HG03066 (cell line): ENCODE measurements around the gene GLT1D1.

Experiments used
- ATAC-seq: cut with Tn5 transposase; IDR thresholded peaks from one replicate; pipeline ENCODE4 v1.9.1; 2021; ENCODE audit warnings: low read depth; ENCODE audit not compliant: unreplicated experiment

The GLT1D1 gene

DNA sequence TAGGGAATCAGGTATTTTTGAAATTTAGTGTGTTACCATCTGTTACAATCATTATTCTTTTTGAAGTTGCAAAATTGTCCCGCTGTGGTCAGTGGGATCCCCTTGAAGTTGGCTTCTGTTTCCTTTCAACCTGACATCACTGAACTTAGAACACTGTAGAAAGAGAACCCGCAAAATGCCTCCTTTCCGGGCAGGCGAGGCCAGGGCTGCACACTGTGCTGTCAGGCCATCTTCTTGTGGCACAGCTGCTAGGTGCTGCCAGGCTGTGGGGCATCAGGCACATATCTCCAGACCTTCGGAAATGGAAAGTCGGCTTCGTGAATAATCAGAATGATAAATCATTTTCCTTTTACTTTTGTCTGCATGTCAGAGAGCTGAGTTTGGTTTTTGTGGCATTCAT lies 103.5 kb downstream of the GLT1D1 start:
- no peak for ATAC-seq

DNA sequence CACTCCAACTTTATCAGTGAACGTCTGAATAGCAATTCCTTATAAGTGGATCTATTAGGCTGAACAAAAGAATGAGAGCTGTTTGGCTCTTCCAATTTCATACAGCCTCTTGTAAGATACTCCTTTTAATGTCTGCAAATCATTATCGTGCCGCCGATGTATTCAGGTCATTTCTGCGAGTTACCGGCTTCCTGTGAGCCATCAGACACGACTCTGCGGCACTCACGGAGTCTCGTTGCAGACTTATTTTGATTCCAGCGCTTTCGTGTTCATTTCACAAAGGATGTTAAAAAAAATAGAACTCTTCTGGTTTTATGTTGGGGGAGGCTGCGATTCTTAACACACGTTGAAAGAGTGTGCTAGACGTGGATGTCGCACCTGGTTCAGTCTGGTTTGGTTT lies 106.6 kb downstream of the GLT1D1 start:
- no peak for ATAC-seq

DNA sequence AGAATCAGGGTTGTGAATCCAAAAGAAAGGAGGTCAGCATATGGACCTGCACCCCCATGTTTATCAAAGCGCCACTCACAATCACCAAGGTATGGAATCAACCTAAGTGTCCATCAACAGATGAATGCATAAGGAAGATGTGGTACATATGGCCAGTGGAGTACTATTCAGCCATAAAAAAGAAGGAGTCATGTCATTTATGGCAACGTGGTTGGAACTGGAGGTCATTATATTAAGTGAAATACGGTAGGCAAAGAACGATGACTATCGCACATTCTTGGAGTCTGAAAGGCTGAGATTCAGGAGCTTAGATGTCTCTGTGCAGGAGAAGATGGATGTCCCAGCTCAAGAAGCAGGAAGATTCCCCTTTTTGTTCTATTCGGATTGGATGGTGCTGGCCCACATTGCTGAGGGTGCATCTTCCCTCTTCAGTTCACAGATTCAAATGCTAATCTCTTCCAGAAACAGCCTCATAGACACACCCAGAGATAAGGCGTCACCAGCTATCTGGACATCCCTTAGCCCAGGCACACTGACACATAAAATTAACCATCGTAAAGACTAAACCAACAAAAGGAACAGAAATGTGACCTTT lies 108.1 kb downstream of the GLT1D1 start:
- no peak for ATAC-seq

DNA sequence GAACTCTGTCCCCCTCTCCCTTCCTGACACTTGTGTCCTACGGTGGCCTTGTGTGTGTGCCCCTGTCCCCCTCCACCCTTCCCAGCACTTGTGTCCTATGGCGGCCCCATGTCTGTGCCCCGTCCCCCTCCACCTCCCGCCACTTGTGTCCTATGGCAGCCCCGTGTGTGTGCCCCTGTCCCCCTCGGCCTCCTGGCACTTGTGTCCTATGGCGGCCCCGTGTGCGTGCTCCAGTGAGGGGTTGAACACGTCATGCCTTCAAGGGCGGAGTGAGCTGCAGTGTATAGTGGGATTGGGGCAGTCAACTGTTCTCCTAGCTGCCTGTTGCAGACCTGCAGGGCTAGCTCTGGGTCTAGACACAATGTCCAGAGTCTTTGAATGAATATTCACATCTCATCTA lies 108.7 kb downstream of the GLT1D1 start:
- no peak for ATAC-seq

DNA sequence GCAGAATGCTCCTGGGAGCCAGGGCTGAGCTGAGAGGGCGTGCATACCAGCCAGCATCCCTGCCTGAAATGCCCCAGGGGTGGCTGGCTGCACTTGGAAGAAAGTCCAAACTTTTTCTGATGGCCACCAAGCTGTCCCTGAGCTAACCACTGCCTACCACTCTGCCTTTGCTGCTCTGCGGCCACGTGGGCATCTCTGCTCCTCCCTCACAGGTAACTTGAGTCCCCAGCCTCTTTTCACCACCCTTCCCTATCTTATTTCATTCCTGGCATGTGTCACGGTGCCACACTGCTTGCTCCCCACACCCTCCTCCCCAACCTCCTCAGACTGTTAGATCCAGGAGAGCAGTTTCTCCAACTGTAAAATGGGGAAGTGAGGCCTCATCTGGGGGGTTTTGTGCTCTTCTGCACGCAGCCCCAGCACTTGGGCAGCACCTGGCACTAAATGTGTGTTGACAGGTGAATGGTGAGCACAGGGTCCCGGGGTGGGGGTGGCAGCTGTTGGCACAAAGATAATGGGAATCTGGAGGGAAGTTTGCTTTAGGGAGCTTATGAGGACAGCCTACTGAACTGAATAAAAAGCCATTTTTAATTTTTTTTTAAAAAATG lies 113.0 kb downstream of the GLT1D1 start:
- no peak for ATAC-seq

DNA sequence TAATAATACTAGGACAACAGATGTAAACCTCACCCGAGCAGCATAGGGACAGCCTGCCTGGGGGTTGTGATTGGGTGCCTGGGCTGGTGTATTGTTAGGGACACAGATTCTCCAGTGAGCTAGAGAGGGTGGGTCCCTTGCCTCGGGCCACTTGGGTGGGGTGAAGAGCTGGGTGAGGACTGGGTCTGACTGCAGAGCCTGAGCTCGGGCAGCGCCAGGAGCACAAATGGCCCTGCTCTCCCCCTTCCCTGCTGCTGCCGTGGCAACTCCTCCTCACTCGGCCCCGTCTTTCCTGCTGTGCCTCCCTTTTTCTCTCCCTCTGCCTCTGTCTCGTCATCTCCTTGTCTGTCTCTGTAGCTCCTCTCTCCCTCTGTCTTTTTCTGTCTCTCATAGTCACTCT lies 115.4 kb downstream of the GLT1D1 start:
- ATAC-seq = no peak

DNA sequence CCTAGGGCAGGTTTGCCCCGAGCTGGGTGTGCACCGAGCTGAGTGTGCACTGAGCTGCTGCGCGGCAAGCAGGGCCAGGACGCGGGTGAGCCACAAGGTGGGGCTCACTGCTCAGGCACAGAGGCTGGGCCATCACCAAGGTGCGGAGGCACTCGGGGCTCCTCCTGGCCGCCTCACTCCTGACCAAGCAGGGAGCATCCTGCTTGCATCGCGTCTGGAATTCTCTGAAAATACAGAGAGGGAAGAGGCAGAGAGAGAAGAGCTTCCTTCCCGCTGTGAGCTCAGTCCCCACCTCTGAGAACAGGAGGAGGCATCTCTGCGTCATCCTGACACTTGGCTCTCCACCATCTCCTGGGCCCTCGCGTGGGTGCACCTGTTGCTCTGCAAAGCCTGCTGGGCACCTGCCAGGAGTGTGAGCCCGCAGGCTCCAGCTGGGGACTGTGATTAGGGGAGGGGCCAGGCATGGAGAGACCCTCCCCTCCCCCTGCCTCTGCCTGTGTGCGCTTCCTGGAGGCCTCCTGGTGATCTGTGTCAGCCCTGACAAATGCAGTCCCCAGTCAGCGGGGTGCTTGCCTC lies 116.3 kb downstream of the GLT1D1 start:
- ATAC-seq = peak; percentile 85

DNA sequence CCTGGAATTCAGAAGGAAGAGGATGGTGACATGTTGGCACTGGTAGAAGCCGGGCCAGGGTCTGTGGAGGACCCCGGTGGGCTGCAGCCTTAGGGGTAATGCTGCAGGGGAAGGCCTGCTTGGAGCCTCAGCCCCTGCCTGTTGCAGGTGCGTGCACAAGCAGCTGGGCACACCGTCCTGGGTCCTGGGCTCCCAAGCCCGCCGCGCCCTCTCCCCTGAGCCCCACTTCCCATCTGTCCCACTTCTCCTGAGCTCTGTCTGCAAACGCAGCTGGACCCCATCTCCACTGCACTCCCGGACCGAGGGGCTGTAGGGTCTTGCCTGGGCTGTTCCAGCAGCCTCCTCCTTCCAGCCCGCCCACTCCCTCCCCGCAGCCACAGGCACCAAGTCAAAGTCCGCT lies 116.8 kb downstream of the GLT1D1 start:
- ATAC-seq = no peak

DNA sequence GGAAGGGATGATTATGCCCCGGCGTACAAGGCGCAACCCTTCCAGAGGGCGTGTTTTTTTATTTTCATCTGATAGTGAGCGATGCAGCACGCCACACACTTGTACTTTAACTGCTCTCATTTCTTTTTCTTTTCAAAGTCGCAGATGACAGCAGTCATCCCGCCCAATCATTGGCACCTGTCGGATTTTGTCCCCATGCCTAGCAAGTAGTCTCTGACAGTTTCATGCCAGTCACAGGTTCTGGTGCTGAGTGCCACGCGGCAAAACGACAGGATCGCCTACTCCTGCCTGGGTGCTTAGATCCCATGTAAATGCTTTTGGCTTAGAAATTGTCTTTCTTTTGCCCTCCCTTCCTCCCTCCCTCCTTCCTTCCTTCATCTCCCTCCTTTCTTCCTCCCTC lies 117.7 kb downstream of the GLT1D1 start:
- ATAC-seq = no peak

DNA sequence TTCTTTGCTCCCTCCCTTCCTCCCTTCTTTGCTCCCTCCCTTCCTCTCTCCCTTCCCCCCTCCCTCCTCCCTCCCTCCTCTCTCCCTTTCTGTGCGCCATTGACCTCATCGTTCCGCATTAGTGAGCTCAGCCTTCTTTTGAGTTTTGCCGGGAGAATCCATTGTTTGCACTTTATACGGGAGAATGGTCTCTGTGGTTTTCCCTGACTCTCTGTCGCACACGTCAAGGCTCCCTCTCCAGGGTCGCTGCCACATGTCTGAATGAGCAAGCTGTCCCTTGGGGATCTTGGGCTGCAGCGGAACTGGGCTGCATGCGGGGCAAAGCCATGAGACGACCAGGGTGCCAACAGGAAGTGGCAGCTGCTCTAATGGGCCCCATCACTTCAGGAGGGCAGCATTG lies 118.5 kb downstream of the GLT1D1 start:
- no peak for ATAC-seq

DNA sequence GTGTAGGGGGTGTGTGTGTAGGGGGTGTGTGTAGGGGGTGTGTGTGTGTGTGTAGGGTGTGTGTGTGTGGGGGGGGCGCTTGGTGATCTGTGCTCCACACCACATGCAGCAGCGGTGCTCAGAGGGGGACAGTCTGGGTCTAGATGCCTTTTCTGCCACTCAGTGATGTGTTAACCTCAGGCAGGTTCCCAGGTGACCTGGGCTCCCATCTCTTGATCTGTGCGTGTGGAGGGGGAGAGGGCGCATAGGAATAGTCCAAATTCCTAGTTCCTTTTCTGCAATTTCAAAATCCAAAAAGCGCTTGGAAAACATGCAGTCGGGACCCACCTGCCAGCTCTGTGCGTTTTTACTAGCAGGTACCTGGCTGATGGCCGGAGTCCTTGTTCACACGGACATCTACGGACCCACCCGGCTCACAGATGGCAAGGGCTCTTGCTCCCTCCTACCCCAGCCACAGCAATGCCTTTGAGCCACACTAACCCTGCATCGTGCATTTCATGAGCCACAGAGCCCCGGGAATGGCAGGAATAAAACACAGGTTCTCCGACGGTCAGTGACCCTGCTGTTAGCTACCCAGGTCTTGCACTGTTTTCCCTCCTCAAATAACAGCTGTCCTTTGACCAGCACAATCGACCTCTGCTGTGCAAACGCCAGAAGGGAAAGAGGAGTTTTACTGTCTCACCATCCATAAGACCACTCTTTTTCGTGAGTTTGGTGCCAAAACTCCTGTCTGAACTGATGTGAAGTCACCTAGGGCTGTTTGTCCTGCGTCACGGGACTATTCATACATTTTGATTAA lies 120.8 kb downstream of the GLT1D1 start:
- ATAC-seq = no peak

DNA sequence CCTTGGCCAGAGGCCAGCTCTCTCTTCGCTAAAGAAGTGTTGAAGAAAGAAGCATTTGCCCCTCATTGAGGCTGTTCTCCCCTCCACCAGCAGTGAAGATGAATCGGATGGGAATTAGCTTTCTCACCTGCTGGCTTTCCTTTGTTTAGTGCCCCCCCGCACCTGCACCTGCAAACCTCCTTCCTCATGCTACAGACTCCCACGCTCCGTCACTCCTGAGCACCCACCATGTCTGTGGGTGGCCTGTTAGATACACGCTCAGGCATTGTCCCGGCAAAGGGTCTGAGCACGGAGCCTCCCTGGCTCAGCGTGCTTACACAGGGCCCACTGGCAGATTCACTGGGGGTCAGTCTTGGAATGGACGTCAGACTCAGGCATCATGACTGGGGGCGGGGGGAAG lies 121.6 kb downstream of the GLT1D1 start:
- ATAC-seq = no peak

DNA sequence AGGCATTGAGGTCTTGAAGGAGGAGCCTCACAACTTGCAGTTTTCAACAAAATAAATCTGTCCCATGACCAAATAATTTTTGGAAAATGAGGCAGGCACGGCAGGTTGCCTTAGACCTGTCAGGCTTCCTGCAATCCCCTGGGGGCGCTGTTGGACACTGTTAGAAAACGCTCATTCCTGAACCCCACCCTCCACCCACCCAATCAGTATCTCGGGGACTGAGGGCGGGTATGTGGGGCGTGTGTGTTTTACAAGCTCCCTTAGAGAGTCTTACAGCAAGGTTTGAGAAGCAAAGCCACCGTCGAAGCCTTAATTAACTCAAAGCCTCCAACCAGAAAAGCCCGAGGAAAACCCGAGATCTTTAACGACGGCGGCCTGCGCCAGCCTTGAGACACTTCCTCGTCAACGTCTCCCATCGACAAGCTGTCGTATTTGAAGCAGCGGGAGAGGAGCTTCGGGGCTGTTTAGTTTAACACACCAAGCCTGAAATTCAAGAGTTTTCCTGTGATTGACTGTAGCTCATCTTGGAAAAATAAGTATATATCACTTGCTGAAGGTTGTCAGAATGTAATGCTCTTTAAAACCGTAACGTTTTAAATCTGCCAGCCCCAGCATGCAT lies 123.0 kb downstream of the GLT1D1 start:
- ATAC-seq = no peak

DNA sequence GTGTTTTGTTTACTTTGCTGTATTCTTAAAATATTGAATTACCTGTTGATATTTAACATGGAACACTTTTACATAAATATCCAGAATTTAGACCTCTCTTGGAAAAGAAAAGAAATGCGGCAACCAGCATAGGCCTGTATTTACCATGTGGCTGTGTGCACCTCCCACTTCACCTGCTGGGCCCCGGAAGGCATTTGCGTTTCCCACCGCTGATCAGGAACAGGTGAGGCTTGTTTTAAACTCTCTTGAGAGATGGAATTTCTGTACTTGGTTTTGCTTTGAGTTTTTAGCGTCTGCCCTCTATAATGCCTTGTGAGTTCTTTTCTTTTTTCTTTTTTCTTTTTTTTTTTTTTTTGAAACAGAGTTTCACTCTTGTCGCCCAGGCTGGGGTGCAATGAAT lies 124.2 kb downstream of the GLT1D1 start:
- ATAC-seq = no peak

DNA sequence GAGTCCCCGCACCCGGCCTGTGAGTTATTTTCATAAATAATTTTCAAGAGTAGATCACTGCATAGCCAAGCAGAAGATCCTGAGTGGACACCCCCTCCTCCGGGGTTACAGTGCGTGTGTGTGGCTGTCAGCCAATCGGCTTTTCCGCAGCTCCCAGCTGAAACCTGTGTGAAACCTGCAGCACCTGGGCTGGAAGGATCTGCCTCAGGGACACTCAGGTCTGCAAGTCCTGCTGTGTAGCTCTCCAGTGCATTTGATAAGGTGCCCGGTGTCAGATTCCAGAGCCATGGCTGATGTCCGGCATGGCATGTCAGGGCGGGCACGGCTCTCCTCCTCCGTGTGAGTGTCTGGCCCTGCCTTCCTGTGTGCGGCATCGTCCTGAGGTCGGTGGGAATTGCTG lies 124.8 kb downstream of the GLT1D1 start:
- no peak for ATAC-seq

DNA sequence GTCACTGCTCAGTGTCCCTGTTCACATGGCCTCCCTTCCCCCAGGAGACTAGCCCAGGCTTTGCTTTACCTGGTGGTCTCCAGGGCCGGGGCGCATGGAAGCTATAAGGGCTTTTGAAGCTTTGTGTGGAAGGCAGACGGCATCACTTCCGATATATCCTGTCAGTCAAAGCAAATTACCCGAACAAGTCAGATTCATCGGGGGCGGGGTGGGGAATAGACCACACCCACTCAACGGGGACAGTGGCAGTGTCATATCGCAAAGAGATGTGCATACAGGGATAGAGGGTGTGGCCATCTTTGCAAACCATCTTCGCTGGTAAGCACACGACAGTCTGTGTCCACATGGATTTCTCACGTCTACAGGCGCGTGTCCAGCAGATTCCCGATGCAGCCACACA lies 127.3 kb downstream of the GLT1D1 start:
- ATAC-seq = no peak

DNA sequence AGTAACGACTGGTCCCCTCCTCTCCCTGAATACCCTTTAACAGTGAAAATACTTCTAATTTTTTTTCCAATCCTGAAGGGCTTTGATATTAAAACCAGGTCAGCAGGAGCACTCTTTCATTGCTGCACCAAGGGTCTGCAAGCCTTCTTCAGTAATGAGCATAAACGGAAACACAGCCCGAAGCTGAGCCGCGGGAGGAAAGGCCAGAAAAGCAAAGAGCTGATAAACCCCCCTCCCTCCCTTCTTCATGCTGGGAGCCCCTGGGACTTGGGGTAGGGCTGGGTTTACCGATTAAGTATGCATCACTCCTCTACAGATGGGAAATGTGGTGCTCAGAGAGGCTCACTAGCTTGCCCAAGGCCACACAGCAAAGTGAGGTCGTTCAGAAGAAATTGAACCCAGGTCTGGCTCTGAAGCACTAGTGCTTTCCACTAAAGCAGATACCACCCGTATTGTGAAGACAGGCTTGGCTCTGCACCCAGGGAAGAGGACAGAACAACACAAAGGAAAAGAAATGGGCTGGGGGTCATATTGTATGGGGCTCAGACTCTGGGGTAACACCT lies 128.8 kb downstream of the GLT1D1 start:
- ATAC-seq = no peak

DNA sequence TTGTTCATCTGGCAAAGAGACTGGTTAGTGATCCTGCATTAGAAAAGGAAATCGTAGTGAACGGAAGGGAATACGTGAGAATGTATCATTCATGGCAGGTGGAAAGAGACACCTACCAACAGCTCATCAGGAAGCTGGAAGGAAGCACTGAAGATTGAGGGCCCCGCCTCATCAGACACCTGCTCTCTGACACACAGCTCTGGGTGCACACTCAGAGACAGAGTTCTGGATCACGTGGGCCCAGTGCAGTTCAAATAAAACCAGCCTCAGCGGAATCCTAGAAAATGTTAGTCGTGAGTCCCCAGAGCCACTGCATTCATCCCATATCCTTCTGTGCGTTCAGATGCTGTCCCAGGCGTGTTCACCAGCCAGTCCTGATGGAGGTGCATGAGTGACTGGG lies 129.7 kb downstream of the GLT1D1 start:
- no peak for ATAC-seq

DNA sequence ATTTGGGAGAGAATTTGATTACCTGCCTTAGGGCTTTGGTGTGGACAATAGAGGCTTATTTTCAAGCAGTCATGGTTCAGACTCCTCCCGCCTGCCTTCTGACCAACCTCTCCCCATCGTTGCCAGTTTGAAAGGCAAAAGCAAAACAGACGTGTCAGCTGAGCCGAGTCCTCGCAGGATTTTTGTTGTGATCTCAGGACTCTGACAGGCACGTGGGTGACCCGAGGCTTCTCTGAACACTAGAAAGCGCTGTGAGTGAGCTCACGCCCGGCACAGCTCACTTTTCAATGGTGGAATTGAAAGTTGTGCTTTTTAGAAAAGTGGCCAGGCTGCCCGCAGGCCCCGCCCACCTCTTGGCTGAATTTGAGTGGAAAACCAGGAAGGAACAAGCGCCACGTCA lies 130.1 kb downstream of the GLT1D1 start:
- ATAC-seq = no peak

DNA sequence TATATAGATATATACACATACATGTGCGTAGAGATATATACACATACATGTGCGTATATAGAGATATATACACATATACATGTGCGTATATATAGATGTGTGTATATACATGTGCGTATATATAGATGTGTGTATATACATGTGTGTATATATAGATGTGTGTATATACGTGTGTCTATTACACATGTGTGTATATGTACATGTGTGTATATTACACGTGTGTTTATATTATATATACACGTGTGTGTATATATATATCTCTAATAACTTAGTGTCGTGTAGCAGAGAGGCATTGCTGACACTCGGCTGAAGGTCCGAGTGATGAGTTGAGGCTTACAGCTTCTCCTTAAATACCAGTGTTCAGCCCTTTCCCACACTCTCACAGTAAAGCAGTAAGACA lies 133.7 kb downstream of the GLT1D1 start:
- ATAC-seq = no peak

DNA sequence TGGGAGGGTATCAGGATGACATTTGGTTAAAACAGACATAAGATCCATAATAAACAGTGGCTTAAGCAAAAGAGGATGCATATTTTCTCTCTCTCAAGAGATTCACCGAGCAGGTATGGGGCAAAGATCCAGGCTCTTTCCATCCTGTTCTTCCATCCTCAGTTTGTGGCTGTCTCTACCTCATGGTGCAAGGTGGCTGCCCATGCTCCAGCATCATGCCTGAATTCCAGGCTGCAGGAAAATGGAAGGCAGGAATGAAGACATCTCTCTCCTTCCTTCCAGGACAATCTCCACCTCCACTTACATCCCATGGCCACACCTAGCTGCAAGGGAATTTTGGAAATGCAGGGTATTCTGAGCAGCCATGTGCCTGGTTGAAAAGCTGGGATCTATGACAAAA lies 136.0 kb downstream of the GLT1D1 start:
- ATAC-seq = no peak
